HG03439 (cell line): ENCODE measurements around the gene PER1.
A peak's percentile ranks its signal among the peaks of the same experiment; 100 is the strongest.
"Not testable (repeated sequence)": the region's sequence is repeated elsewhere in the genome, so short reads cannot be mapped to it uniquely, and the experiment has no call there.

Experiments
- ATAC-seq: cut with Tn5 transposase; IDR thresholded peaks from one replicate; pipeline ENCODE4 v1.9.1; 2021; ENCODE audit warnings: mild to moderate bottlenecking, moderate library complexity; ENCODE audit not compliant: unreplicated experiment

The PER1 gene

DNA sequence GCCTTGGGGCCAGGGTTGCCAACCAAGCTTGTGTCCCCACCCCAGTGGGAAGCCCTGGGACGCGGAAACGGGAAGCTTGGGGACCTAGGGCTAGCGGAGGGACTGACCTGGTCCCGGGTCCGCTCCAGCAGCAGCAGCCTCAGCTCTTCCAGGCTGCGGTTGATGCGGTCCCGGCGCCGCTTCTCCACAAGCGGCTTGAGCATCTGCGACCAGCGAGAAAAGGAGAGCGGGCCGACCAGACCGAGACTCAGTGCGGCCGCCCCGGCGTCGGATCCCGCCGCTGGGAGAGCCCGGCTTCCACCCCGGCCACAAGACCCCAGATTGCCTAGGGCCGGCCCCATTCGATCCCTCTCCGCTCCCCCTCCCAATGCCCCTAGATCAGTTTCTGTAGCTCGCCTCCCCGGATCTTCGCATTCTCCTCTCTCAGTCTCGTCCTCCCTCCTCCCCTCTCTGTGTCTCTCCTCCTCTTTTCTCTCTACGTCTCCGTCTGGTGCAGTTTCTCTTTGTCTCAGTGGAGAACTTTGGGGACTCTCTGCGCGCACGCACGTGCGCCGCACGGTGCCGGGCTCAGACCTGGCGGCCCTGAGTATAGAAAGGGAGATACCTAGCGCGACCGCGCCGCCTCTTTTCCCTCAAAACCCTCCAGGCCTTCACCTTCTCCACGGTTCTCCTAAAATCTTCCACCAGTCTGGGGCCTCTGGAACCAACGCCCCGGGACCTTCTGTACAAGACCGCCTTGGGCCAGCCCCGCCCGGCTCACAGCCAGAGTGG lies 29.1 kb downstream of the PER1 start:
- ATAC-seq = no peak

DNA sequence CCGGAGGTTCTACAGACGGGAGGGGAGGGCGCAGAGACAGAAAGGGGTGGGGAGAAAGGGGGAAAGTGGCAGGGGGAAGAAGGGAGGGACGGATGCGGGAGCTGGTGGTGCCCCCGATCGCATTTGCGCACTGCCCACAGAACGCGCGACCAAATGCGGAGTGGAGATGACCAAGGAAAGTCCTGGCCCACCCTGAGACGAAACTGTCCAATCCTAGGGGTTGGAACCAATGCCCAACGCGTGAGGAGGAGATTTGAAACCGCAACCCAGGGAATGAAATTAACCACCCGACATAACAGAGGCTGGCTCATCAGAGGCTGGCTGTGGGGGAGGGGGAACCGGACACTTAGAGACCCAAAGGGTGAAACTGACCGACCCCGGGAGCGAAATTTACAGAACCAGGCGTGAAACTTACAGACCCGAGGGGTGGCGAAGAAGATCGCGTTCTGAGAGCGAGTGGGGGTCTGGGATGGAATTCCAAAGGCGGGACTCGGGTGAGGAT lies 29.7 kb downstream of the PER1 start:
- ATAC-seq = no peak

- no peak for ATAC-seq
Observed at GRCh38 chr17:8121681-8122421, 30.4 kb downstream of the PER1 start.

DNA sequence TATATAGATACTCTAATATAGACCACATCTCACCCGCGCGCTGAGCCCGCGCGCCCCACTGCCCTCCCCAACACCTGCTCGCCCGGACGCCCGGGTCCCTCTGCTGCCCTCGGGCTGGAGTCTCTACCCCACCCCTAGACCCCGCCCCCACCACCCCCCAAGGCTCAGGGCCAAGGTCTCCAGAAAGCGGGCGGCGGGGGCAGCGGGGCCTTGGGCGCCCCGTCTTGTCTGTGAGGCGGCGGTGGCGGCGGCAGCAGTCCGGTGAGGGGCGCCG lies 30.9 kb downstream of the PER1 start:
- no peak for ATAC-seq

- ATAC-seq = no peak
Observed at GRCh38 chr17:8120520-8121406, 31.4 kb downstream of the PER1 start.

- ATAC-seq = peak; percentile 41
Observed at GRCh38 chr17:8119581-8120519, 32.4 kb downstream of the PER1 start.

- peak; percentile 37 for ATAC-seq
Observed at GRCh38 chr17:8118769-8119580, 33.2 kb downstream of the PER1 start.

- ATAC-seq = peak; percentile 0
Observed at GRCh38 chr17:8117980-8118768, 34.0 kb downstream of the PER1 start, which contains the start of gene ALOXE3. Gene ALOXE3 (minus strand): TSS chr17:8118514. CDS start chr17:8117990, 524 bp downstream.

DNA sequence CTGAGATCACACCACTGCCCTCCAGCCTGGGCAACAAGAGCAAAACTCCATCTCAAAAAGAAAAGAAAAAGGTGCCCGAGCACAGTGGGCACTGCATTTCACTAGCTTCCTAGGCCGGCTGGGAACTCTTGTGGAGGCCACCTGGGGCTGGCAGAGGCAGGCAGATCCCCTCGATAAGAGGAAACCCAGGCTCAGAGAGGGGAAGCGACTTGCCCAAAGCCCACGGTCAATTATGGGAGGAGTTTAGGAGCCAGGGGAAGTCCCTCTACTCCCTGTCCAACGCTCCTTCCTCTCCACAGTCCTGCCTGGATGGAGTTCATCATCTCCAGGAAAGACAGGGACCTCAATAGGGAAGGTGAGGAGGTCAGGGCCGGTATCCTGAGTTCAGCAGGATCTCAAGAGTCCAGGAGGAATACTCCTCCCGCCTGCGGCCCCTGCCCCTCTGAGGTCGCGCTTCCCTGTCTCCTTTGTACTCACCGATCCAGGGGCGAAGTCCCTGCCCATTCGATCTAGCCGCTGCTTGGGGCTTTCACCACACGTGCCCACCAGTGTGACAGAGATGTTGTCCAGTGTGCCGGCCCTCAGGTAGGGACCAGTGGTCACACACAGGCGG lies 34.7 kb downstream of the PER1 start:
- no peak for ATAC-seq

DNA sequence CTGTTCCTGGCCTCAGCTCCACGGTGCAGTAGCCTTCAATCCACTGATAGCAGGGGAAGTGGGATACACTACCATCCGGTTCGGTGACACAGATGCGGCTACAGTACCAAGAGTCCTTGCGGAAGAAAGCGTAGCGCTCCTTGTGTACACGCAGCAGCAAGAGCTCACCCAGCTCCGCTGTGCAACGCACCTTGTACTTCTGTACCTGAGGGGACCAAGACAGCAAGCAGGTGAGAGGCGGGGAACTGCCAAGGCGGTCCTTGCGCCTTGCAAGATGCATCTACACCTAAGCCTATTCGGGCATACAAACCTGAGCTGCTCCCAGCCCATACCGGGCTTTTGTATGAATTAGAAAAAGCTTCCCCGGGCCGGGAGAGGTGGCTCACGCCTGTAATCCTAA lies 35.4 kb downstream of the PER1 start:
- no peak for ATAC-seq

DNA sequence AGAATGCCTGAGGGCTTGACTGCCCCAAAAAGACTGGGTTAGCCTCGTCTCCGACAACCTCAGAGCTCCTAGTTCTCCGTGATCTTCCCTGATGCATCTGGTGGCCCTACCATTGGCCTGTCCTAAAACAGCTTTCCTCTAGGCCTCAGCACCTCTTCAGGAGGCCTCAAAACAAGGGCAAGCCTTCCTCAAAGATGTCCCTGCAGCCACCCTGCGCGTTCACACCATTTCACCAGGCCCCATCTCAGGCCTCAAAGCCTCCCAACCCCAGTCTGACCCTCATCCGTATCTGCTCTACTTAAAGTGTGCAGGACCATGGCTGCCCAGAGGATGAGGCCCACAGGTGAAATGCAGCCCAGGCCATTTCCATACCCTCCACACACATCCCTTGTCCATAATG lies 41.3 kb downstream of the PER1 start:
- ATAC-seq = no peak

GRCh38 chr17:8110456-8110804 lies 41.8 kb downstream of the PER1 start:
- no peak for ATAC-seq

- no peak for ATAC-seq
Observed at GRCh38 chr17:8109661-8110455, 42.3 kb downstream of the PER1 start.

DNA sequence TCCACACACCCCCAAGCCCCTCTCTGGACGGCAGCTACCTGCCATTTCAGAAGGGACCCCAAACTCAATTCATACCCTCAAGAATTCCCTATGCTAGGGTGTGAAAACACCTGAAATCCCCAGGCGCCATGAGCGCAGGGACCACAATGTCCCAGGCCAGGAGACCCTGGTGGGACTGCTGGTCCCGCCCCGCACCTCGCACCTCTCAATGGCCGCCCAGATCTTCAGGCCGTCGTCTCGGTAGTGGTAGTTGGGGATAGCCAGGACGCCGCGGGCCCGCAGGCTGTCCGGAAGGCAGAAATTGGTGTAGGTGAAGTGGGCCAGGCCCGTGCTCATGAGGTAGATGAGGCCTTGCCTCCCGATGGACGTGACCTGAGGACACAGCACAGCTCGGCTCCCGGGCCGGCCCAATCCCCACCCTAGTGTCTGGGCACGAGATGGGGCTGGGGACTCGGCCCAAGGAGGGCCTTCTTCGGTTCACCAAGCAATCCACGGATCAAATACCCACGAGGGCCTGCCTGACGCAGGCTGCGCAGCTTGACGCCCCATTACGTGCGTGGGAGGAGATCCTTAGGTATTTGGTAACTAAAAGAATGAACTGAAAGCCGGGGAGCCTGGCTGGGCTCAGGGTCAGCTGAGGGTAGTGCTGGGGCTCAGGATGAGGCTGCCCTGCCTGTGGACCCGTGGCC lies 43.1 kb downstream of the PER1 start:
- no peak for ATAC-seq

GRCh38 chr17:8106980-8107379 lies 45.2 kb downstream of the PER1 start:
- not testable (repeated sequence) for ATAC-seq

GRCh38 chr17:8105957-8106398 lies 46.2 kb downstream of the PER1 start:
- ATAC-seq = no peak

GRCh38 chr17:8104911-8105310 lies 47.3 kb downstream of the PER1 start:
- ATAC-seq = no peak
